Osteocyte (in vitro differentiated cells): ENCODE results near the gene ETNK2. TPM values are rescaled to one million over a fixed set of nuclear protein-coding genes. Genes with fewer than 3 reads are reported as not detected.

ENCODE experiments used
- DNase-seq: peaks from one replicate; pipeline ENCODE4 v3.0.0; 2021; ENCODE audit warnings: mixed read lengths; ENCODE audit not compliant: unreplicated experiment; ENCODE audit errors: extremely low spot score
- H3K27ac Mint-ChIP-seq: one replicate; pipeline ENCODE4 v1.8.0; 2021; ENCODE audit warnings: mild to moderate bottlenecking, mixed read lengths; ENCODE audit not compliant: unreplicated experiment
- H3K27me3 Mint-ChIP-seq: one replicate; pipeline ENCODE4 v1.8.0; 2021; ENCODE audit warnings: mixed read lengths; ENCODE audit not compliant: unreplicated experiment
- H3K36me3 Mint-ChIP-seq: one replicate; pipeline ENCODE4 v1.8.0; 2021; ENCODE audit warnings: mixed read lengths; ENCODE audit not compliant: unreplicated experiment
- H3K4me1 Mint-ChIP-seq: one replicate; pipeline ENCODE4 v1.8.0; 2021; ENCODE audit warnings: mixed read lengths; ENCODE audit not compliant: unreplicated experiment
- H3K4me3 Mint-ChIP-seq: one replicate; pipeline ENCODE4 v1.8.0; 2021; ENCODE audit warnings: mild to moderate bottlenecking, moderate library complexity, mixed read lengths; ENCODE audit not compliant: unreplicated experiment
- H3K9me3 Mint-ChIP-seq: one replicate; pipeline ENCODE4 v1.8.0; 2021; ENCODE audit warnings: mixed read lengths; ENCODE audit not compliant: unreplicated experiment
- total RNA-seq: library from RNA; stranded (reverse); gene quantifications from 2 replicates; pipeline ENCODE4 v1.2.1, GENCODE V29; 2021
- TF ChIP-seq, protein P1 (sequence below): fragments of 200-600 bp; sonication (generic); IDR thresholded peaks from 2 replicates; pipeline ENCODE4 v1.5.0; 2021; ENCODE audit warnings: antibody characterized with exemption, mild to moderate bottlenecking, moderate library complexity

ETNK2 gene
- total RNA-seq, 1 donor from 2014 or later: 15.4 TPM

- no peak for DNase-seq
- Mint-ChIP-seq H3K4me1 (peaks cover 15% of the 10 kb centered on the region), H3K9me3 (no peaks in the 10 kb centered on the region), H3K27me3 (no peaks in the 10 kb centered on the region), H3K4me3 (no peak overlapping the region), H3K36me3 (no peaks in the 10 kb centered on the region), H3K27ac (no peak overlapping the region)
- TF ChIP-seq, protein P1, sequence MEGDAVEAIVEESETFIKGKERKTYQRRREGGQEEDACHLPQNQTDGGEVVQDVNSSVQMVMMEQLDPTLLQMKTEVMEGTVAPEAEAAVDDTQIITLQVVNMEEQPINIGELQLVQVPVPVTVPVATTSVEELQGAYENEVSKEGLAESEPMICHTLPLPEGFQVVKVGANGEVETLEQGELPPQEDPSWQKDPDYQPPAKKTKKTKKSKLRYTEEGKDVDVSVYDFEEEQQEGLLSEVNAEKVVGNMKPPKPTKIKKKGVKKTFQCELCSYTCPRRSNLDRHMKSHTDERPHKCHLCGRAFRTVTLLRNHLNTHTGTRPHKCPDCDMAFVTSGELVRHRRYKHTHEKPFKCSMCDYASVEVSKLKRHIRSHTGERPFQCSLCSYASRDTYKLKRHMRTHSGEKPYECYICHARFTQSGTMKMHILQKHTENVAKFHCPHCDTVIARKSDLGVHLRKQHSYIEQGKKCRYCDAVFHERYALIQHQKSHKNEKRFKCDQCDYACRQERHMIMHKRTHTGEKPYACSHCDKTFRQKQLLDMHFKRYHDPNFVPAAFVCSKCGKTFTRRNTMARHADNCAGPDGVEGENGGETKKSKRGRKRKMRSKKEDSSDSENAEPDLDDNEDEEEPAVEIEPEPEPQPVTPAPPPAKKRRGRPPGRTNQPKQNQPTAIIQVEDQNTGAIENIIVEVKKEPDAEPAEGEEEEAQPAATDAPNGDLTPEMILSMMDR: no peak
These were observed 4.9 kb downstream of the ETNK2 start for GRCh38 chr1:204146965-204147364.

DNA sequence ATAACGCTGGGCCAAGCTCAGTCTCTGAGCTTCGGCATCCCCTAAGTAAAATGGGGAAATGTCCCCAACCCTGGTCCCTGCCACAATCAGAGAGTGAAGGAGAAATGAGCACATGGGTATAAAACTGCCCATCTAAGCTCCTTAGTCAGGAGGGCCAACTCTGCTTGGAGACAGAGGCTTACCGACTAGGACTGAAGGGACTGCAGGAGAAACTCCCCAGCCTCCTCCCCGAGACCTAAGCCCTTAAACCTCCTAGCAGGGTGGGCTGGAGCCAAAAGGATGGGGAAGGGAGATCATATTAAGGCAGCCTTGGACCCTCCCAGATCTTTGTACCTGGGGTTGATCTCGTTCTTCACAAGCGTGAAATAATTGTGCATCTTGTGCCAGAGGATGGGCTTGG, 5.5 kb downstream of the ETNK2 start:
- Mint-ChIP-seq H3K36me3 (peaks cover under 1% of the 10 kb centered on the region), H3K27me3 (no peaks in the 10 kb centered on the region), H3K9me3 (no peaks in the 10 kb centered on the region), H3K27ac (no peak overlapping the region), H3K4me1 (peaks cover 15% of the 10 kb centered on the region), H3K4me3 (no peak overlapping the region)
- no peak for DNase-seq
- TF ChIP-seq, protein P1: no peak

DNA sequence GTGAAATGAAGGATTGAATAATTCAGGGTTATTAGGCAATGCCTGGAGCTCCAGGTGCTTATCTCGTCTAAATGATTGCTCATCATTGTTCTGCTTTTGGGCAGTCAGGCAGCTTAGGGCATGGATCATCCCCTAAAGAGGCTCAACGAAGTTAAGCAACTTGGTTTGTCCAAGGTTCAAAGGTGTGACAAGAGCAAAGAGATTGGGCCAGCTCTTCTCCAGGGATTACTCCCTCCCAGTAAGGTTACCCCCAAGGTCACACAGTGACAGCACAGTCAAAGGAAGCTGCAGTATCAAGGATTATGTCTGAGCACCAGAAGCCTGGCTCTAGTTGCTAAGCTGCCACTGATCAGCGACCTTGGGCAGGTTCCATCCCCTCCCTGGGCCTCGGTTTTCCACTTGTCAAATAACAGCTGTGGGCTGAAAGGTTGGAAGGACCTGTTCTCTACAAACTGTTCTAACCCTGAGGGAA, 6.8 kb downstream of the ETNK2 start:
- Mint-ChIP-seq H3K27me3 (no peaks in the 10 kb centered on the region), H3K4me1 (peaks cover 6% of the 10 kb centered on the region), H3K9me3 (no peaks in the 10 kb centered on the region), H3K4me3 (no peak overlapping the region), H3K27ac (no peak overlapping the region), H3K36me3 (peaks cover 6% of the 10 kb centered on the region)
- no peak for DNase-seq
- TF ChIP-seq, protein P1: no peak

- TF ChIP-seq, protein P1: no peak
- Mint-ChIP-seq H3K4me3 (no peak overlapping the region), H3K9me3 (no peaks in the 10 kb centered on the region), H3K27ac (no peak overlapping the region), H3K27me3 (no peaks in the 10 kb centered on the region), H3K4me1 (no peaks in the 10 kb centered on the region), H3K36me3 (peaks cover 12% of the 10 kb centered on the region)
- no peak for DNase-seq
These were observed 8.4 kb downstream of the ETNK2 start for GRCh38 chr1:204143276-204144041.

DNA sequence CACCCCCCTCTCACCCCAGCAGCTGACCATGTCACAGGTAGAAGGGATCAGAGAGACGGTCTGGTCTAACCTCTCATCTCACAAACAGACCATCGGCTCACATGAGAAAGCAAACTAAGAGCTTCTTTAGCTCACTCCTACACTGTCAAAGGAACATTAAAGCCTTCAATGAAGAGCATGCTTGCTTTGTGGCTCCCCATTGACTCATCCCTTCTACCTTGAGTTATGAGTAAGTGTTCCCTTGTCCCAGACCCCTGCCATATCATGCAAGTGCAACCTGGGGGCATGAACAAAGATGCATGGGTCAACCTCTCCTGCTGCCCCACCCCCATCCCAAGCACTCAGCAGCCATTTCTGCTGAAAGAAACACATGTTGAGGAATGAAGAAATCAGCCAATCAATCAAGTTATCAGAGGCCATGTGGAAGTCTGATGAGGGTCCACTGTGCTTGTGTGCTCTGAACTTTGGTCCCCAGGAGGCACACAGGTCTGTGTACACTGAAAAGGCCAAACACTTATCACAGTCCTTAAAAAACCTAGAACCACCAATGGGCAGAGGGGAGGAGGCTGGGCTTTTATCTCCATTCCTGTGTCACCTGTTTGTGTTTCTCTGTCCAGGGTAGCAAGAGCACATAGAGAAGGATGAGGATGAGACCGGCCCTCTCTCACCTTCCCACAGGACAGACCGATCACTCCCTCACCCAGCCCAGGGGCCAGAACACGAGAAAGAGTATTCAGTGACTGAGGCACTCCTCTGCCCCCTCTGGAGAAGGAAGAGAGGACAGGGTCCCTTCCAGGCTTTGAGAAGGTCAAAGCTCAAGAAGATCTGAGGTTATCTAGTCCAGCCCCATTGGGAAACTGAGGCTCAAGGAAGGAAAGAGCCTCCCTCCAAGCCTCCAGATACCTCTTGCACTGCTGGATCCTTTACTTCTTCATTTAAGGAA, 9.5 kb downstream of the ETNK2 start:
- no peak for DNase-seq
- no peaks in the 10 kb centered on the region for H3K4me1 Mint-ChIP-seq
- TF ChIP-seq, protein P1: no peak
- H3K9me3 Mint-ChIP-seq: no peaks in the 10 kb centered on the region
- H3K4me3 Mint-ChIP-seq: no peak overlapping the region
- peaks cover 12% of the 10 kb centered on the region for H3K36me3 Mint-ChIP-seq
- H3K27ac Mint-ChIP-seq: no peak overlapping the region
- no peaks in the 10 kb centered on the region for H3K27me3 Mint-ChIP-seq
